Upper lobe of right lung (tissue), 1 donor: ENCODE results near the gene CROCC2. TPM values are rescaled to one million over a fixed set of nuclear protein-coding genes. Genes with fewer than 3 reads are reported as not detected.

ENCODE experiments used
- ATAC-seq: fragments of 200-7000 bp; cut with Tn5 transposase; one replicate; pipeline ENCODE4 v1.9.1; 2020; ENCODE audit warnings: mild to moderate bottlenecking, moderate library complexity
- DNase-seq: peaks from one replicate; pipeline ENCODE4 v3.0.0-alpha.2; 2020
- H3K27ac ChIP-seq: fragments of 200-600 bp; one replicate; pipeline ENCODE4 v1.8.0; 2022
- H3K27me3 ChIP-seq: fragments of 200-600 bp; one replicate; pipeline ENCODE4 v1.8.0; 2022; ENCODE audit warnings: mild to moderate bottlenecking
- H3K36me3 ChIP-seq: fragments of 200-600 bp; one replicate; pipeline ENCODE4 v1.8.0; 2022
- H3K4me1 ChIP-seq: fragments of 200-600 bp; one replicate; pipeline ENCODE4 v1.8.0; 2022
- H3K4me3 ChIP-seq: fragments of 200-600 bp; one replicate; pipeline ENCODE4 v1.8.0; 2022; ENCODE audit warnings: mild to moderate bottlenecking
- H3K9me3 ChIP-seq: fragments of 200-600 bp; one replicate; pipeline ENCODE4 v1.8.0; 2022
- intact Hi-C: fragments of 100-400 bp; cut with DNase I; formaldehyde crosslinking; loops from one replicate; pipeline ENCODE4 v1.11.0; 2022
- total RNA-seq: library from RNA; stranded (reverse); fragmentation: NEBNext Ultra II Directional; extraction: Animal tissue kit (Norgen Biotek cat#: 25700); gene quantifications from one replicate; pipeline ENCODE4 v1.2.1, GENCODE V29; 2021
- TF ChIP-seq, protein P1 (sequence below): fragments of 200-600 bp; IDR thresholded peaks from one replicate; pipeline ENCODE4 v1.8.0; 2022; ENCODE audit warnings: antibody characterized with exemption
- donor health status: DM: no; HTN: yes; CAD: no; lungs with severe emphysema.

Gene CROCC2
- total RNA-seq, 1 donor from 2014 or later, result 0.26 TPM

DNA sequence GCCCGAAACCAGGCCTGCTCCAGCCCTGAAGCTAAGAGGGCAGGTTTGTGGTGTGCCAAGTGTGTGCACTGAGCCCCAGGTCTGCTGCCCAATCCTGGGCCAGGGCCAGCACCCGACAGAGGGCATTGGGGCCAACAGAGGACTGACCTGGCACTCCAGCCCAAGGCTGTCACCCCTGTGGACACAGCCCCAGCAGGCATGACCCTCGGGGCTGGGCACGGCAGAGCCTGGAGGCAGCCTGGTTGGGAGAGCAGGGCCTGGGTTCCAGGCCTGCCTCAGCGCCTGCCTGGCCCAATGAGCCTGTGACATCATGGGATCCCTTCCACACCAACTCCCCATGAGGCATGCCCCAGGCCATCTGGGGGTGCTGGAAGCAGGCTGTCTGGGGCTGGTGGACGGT is 81.5 kb downstream of the CROCC2 start:
- no peak for DNase-seq

DNA sequence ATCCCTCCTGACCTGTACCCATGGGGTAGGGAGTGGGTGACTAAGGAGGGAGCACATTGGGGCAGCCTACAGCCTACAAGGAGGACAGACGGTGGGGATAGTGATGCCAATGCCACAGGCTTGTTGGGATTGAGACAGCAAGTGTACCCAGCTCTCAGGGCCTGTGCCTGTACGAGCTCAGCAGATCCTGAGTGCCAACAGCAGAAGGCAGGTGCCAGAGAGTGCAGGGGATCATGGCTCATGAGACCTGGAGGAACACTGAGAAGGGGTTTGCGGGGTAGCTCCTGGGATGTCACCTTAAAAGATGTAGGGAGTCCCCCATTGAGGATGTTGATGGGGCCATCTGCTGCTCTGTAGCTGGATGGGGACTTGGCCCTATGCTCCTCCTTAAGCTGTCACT is 82.0 kb downstream of the CROCC2 start:
- intact Hi-C loops, result no loop called here
- H3K27ac ChIP-seq, result no peak overlapping the region
- TF ChIP-seq, protein P1, sequence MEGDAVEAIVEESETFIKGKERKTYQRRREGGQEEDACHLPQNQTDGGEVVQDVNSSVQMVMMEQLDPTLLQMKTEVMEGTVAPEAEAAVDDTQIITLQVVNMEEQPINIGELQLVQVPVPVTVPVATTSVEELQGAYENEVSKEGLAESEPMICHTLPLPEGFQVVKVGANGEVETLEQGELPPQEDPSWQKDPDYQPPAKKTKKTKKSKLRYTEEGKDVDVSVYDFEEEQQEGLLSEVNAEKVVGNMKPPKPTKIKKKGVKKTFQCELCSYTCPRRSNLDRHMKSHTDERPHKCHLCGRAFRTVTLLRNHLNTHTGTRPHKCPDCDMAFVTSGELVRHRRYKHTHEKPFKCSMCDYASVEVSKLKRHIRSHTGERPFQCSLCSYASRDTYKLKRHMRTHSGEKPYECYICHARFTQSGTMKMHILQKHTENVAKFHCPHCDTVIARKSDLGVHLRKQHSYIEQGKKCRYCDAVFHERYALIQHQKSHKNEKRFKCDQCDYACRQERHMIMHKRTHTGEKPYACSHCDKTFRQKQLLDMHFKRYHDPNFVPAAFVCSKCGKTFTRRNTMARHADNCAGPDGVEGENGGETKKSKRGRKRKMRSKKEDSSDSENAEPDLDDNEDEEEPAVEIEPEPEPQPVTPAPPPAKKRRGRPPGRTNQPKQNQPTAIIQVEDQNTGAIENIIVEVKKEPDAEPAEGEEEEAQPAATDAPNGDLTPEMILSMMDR, result no peak
- no peaks in the 10 kb centered on the region for H3K36me3 ChIP-seq
- H3K4me1 ChIP-seq, result peaks cover 44% of the 10 kb centered on the region
- ATAC-seq, result no peak
- DNase-seq, result no peak
- no peak overlapping the region for H3K4me3 ChIP-seq
- H3K27me3 ChIP-seq, result no peaks in the 10 kb centered on the region
- no peaks in the 10 kb centered on the region for H3K9me3 ChIP-seq

More for the DNA sequence above, 81.5 kb downstream of the CROCC2 start:
- intact Hi-C loops, result no loop called here
- TF ChIP-seq, protein P1, result no peak
- peaks cover 41% of the 10 kb centered on the region for H3K4me1 ChIP-seq
- peak overlapping the region; percentile 20 for H3K27ac ChIP-seq
- no peaks in the 10 kb centered on the region for H3K27me3 ChIP-seq
- H3K4me3 ChIP-seq, result no peak overlapping the region
- no peaks in the 10 kb centered on the region for H3K9me3 ChIP-seq
- ATAC-seq, result no peak
- H3K36me3 ChIP-seq, result no peaks in the 10 kb centered on the region

DNA sequence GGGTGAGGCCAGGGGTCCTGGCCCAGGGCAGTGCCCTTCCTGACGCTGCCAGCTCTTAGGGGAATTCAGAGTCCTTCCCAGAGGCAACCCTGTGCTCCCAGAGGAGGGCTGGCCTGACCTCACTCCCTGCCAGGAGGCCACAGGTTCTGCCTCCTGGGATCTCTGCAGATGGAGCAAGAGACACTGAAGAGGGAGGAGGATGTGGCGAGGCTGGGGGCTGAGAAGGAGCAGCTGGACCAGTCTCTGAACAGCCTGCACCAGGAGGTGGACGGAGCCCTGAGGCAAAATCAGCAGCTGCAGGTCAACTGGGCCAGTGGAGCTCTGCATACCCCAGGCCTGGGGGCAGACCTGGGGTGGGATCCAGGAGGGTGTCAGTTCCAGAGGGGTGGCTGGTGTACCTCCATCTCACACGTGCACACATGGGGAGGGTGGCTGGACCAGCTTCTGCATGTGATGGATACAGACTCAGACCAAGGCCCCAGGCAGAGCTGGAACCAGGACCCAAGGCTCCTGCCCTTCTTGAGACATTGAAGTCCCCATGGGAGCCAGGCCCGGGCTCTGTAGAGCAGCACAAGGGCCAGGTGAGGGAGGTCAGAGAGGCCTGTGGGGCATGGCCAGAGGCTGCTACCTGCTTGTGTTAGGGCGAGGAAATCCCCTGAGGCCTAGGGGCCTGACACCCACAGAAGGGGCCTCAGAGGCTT is 82.6 kb downstream of the CROCC2 start:
- intact Hi-C loops, result no loop called here
- H3K27ac ChIP-seq, result no peak overlapping the region

DNA sequence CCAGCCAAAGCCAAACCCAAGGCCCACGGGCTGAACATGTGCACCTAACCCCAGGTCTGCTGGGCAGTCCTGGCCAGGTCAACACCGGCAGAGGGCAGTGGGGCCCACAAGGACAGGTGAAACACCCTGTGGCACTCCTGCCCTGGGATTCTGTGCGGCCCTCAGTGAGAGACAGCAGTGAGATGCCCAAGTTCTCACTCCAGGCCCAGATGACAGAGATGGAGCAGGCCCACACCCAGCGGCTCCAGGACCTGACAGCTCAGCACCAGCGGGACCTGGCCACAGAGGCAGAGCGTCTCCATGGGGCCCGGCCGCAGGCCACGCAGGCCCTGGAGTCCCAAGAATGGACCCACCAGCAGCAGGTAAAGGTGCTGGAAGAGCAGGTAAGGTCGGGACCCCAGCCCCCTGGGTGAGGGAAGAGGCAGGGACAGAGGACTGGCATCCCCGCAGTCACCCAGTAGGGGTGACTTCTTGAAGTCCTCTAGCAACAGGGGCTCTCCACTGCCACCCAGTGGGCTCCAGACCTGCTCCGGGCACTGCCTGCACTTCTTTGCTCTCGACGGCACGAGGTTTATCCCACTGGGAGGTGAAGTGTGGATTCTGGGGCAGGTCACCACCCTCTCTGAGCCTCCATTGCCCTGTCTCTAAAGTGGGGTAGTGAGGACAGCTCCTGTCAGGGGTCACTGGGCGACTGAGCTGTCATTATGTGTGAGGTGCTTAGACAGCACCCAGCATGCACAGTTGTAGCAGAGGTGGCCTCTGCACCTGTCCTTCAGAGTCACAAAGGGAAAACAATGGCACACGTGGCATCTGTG is 83.5 kb downstream of the CROCC2 start:
- TF ChIP-seq, protein P1, result peak; percentile 55
- ATAC-seq, result peak; percentile 8
- intact Hi-C loops, result no loop called here

More for the DNA sequence above, 82.6 kb downstream of the CROCC2 start:
- TF ChIP-seq, protein P1, result no peak
- H3K36me3 ChIP-seq, result no peaks in the 10 kb centered on the region
- peaks cover 40% of the 10 kb centered on the region for H3K4me1 ChIP-seq
- no peaks in the 10 kb centered on the region for H3K27me3 ChIP-seq
- no peak for ATAC-seq
- no peak for DNase-seq
- no peaks in the 10 kb centered on the region for H3K9me3 ChIP-seq
- no peak overlapping the region for H3K4me3 ChIP-seq

DNA sequence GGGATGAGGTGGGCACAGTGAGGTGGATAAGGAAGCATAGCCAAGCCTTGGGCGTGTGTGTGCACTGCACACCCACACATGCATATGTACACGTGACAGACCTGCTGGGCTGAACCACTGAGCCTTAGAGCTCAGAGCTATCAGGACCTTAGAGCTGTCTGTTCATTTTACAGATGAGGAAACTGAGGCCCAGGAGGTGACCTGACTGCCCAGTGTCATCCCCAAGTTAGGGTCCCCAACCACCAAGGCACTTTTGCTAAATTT is 84.1 kb downstream of the CROCC2 start:
- Histone ChIP-seq H3K4me1 (peaks cover 51% of the 10 kb centered on the region), H3K36me3 (no peaks in the 10 kb centered on the region), H3K4me3 (no peak overlapping the region), H3K27ac (no peak overlapping the region), H3K27me3 (no peaks in the 10 kb centered on the region), H3K9me3 (no peaks in the 10 kb centered on the region)
- intact Hi-C loops, result no loop called here
- ATAC-seq (no peak), DNase-seq (no peak)
- TF ChIP-seq, protein P1, result no peak

More for the DNA sequence above, 83.5 kb downstream of the CROCC2 start:
- no peak overlapping the region for H3K4me3 ChIP-seq
- no peaks in the 10 kb centered on the region for H3K9me3 ChIP-seq
- no peaks in the 10 kb centered on the region for H3K36me3 ChIP-seq
- peak; percentile 71 for DNase-seq
- H3K27ac ChIP-seq, result no peak overlapping the region
- peaks cover 45% of the 10 kb centered on the region for H3K4me1 ChIP-seq
- H3K27me3 ChIP-seq, result no peaks in the 10 kb centered on the region
